Measurements from ENCODE around the gene WBP2. TPM values are rescaled to one million over a fixed set of nuclear protein-coding genes. Genes with fewer than 3 reads are reported as not detected.

Gene WBP2
- total and polyA plus RNA-seq, 2 of the 13 experiments (the other 11 are each of a cell fraction or from before 2014, with no cell fraction given), result 29.2 to 29.5 TPM

GRCh38 chr17:75872434-75873351 is 17.6 kb upstream of the WBP2 start (continued):
- peak; percentile 84; the same call in 1 of the 2 replicates for TF ChIP-seq ZBTB7A (CRISPR knock-in tag; IDR thresholded peaks at IDR 0.05)
- no peak for TF ChIP-seq NFE2L2 (IDR thresholded peaks at IDR 0.05; ENCODE audit: low read length)
- TF ChIP-seq ZNF33B (CRISPR knock-in tag; IDR thresholded peaks at IDR 0.05), result peak; percentile 85; the same call in 1 of the 2 replicates
- no peak for TF ChIP-seq MATR3 (CRISPR knock-in tag; IDR thresholded peaks at IDR 0.05)
- TF ChIP-seq ZNF879 (CRISPR knock-in tag; IDR thresholded peaks at IDR 0.05), result no peak; the same call in 1 of the 2 replicates
- TF ChIP-seq NPAS2 (CRISPR knock-in tag; IDR thresholded peaks at IDR 0.05; ENCODE audit: borderline replicate concordance), result no peak
- TF ChIP-seq, protein P1, sequence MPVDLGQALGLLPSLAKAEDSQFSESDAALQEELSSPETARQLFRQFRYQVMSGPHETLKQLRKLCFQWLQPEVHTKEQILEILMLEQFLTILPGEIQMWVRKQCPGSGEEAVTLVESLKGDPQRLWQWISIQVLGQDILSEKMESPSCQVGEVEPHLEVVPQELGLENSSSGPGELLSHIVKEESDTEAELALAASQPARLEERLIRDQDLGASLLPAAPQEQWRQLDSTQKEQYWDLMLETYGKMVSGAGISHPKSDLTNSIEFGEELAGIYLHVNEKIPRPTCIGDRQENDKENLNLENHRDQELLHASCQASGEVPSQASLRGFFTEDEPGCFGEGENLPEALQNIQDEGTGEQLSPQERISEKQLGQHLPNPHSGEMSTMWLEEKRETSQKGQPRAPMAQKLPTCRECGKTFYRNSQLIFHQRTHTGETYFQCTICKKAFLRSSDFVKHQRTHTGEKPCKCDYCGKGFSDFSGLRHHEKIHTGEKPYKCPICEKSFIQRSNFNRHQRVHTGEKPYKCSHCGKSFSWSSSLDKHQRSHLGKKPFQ (CRISPR knock-in tag; IDR thresholded peaks at IDR 0.05; ENCODE audit: insufficient replicate concordance), result peak; percentile 98
- no peak; the same call in 1 of the 2 replicates for TF ChIP-seq NKX3-1 (CRISPR knock-in tag; IDR thresholded peaks at IDR 0.05)
- peak; percentile 93 for TF ChIP-seq SAFB2 (CRISPR knock-in tag; IDR thresholded peaks at IDR 0.05; ENCODE audit: borderline replicate concordance, low read depth)
- TF ChIP-seq HNRNPL (IDR thresholded peaks at IDR 0.05; ENCODE audit: low read depth, low read length), result peak; percentile 99
- TF ChIP-seq EHMT2 (IDR thresholded peaks at IDR 0.05; ENCODE audit: borderline replicate concordance, low read depth, low read length), result no peak
- TF ChIP-seq IRX3 (CRISPR knock-in tag; IDR thresholded peaks at IDR 0.05; ENCODE audit: borderline replicate concordance, low read depth), result no peak
- peak; percentile 96 for TF ChIP-seq TBL1XR1 (IDR thresholded peaks at IDR 0.05; ENCODE audit: borderline replicate concordance, low read length, partially characterized antibody)
- no peak; the same call in 1 of the 2 replicates for TF ChIP-seq KLF9 (CRISPR knock-in tag; IDR thresholded peaks at IDR 0.05; ENCODE audit: low read depth)
- peak; percentile 62; the same call in 1 of the 2 replicates for TF ChIP-seq ZNF572 (CRISPR knock-in tag; IDR thresholded peaks at IDR 0.05)
- peak; percentile 88 for TF ChIP-seq ZEB1 (IDR thresholded peaks at IDR 0.05; ENCODE audit: insufficient replicate concordance, low read depth)
- TF ChIP-seq SCMH1 (CRISPR knock-in tag; IDR thresholded peaks at IDR 0.05; ENCODE audit: borderline replicate concordance), result no peak
- peak; percentile 99 for TF ChIP-seq THRA (CRISPR knock-in tag; IDR thresholded peaks at IDR 0.05; ENCODE audit: borderline replicate concordance)
- TF ChIP-seq IRF2 (CRISPR knock-in tag; IDR thresholded peaks at IDR 0.05), result peak; percentile 91
- peak; percentile 98 for TF ChIP-seq RXRB (CRISPR knock-in tag; IDR thresholded peaks at IDR 0.05; ENCODE audit: borderline replicate concordance)

Data from HepG2 (cell line).